Fibroblast of the aortic adventitia (primary cell): ENCODE measurements around the gene MRPS18A. TPM values are rescaled to one million over a fixed set of nuclear protein-coding genes. Genes with fewer than 3 reads are reported as not detected.
"Not testable (repeated sequence)": the region's sequence is repeated elsewhere in the genome, so short reads cannot be mapped to it uniquely, and the experiment has no call there.

Experiments used
- DNase-seq: peaks from one replicate; pipeline ENCODE4 v3.0.0-alpha.2; 2010; ENCODE audit warnings: low read depth
- H3K4me3 ChIP-seq: 2 replicates; pipeline ENCODE4 v1.5.1; 2011; ENCODE audit warnings: low read depth, mild to moderate bottlenecking, control low read depth, low read length, moderate library complexity
- CTCF ChIP-seq: IDR thresholded peaks from 2 replicates; pipeline ENCODE4 v1.5.1; 2011; ENCODE audit warnings: mild to moderate bottlenecking, low read length, control low read depth, inconsistent platforms; ENCODE audit not compliant: insufficient read depth
- total RNA-seq: library from RNA; depleted of rRNA; stranded (reverse); fragments of >200 nt; gene quantifications from 2 replicates; pipeline ENCODE4 v1.2.3, GENCODE V29; 2012; ENCODE audit warnings: low replicate concordance

MRPS18A gene
- total RNA-seq, 1 donor: 32.4 TPM

GRCh38 chr6:43706788-43707187, 19.2 kb upstream of the MRPS18A start:
- DNase-seq: no peak
- H3K4me3 ChIP-seq: no peak overlapping the region
- no peak for TF ChIP-seq CTCF

- no peak for TF ChIP-seq CTCF
- peak; percentile 61 for DNase-seq
Observed at GRCh38 chr6:43705996-43706395, 18.4 kb upstream of the MRPS18A start.

GRCh38 chr6:43703512-43704429, 16.2 kb upstream of the MRPS18A start:
- no peak overlapping the region for H3K4me3 ChIP-seq
- TF ChIP-seq CTCF: no peak
- no peak for DNase-seq

More at GRCh38 chr6:43705996-43706395, 18.4 kb upstream of the MRPS18A start:
- H3K4me3 ChIP-seq: no peak overlapping the region

GRCh38 chr6:43702534-43703440, 15.2 kb upstream of the MRPS18A start:
- DNase-seq: peak; percentile 96
- no peak for TF ChIP-seq CTCF
- no peak overlapping the region for H3K4me3 ChIP-seq

- no peak for DNase-seq
- TF ChIP-seq CTCF: no peak
- H3K4me3 ChIP-seq: no peak overlapping the region
Observed at GRCh38 chr6:43702171-43702533, 14.6 kb upstream of the MRPS18A start.

- not testable (repeated sequence) for H3K4me3 ChIP-seq, DNase-seq
Observed at GRCh38 chr6:43700939-43701560, 13.5 kb upstream of the MRPS18A start.
